ENCODE measurements around the gene POU2F3. TPM values are rescaled to one million over a fixed set of nuclear protein-coding genes. Genes with fewer than 3 reads are reported as not detected.

The POU2F3 gene
- total RNA-seq, 2 donors from 2014 or later, result 1.5 to 6.1 TPM

DNA sequence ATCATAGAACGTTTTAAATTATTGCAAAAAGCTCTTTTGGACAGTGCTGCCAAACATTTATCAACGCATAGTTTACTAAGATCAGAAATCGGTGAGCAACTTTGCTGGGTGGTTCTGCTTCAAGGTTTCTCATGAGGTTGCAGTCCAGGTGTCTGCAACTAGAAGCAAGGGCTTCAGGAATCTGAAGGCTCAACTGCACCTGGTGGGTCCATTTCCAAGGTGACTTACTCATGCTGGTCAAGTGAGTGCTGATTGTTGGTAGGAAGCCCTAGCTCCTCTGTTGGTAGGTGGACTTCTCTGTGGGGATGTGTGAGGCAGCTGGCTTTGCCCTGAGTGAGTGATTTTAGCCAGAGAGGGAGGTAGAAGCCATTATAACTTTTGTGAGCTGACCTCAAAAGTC lies 118.8 kb downstream of the POU2F3 start:
- Histone ChIP-seq H3K4me3 (no peak overlapping the region), H3K27ac (no peak overlapping the region), H3K27me3 (replicated peaks; ENCODE audit: insufficient read depth) (no peaks in the 10 kb centered on the region), H3K36me3 (no peaks in the 10 kb centered on the region), H3K9me3 (no peaks in the 10 kb centered on the region), H3K4me1 (replicated peaks) (no peaks in the 10 kb centered on the region)
- no peak for DNase-seq (ENCODE audit: low spot score)
- 98% methylated on average over 3 of the region's 3 CpGs for WGBS
- no peak for TF ChIP-seq POLR2A (IDR thresholded peaks at IDR 0.05)
- TF ChIP-seq, protein P1, sequence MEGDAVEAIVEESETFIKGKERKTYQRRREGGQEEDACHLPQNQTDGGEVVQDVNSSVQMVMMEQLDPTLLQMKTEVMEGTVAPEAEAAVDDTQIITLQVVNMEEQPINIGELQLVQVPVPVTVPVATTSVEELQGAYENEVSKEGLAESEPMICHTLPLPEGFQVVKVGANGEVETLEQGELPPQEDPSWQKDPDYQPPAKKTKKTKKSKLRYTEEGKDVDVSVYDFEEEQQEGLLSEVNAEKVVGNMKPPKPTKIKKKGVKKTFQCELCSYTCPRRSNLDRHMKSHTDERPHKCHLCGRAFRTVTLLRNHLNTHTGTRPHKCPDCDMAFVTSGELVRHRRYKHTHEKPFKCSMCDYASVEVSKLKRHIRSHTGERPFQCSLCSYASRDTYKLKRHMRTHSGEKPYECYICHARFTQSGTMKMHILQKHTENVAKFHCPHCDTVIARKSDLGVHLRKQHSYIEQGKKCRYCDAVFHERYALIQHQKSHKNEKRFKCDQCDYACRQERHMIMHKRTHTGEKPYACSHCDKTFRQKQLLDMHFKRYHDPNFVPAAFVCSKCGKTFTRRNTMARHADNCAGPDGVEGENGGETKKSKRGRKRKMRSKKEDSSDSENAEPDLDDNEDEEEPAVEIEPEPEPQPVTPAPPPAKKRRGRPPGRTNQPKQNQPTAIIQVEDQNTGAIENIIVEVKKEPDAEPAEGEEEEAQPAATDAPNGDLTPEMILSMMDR (IDR thresholded peaks at IDR 0.05), result no peak
- no peak for TF ChIP-seq POLR2AphosphoS5 (IDR thresholded peaks at IDR 0.05)
- intact Hi-C loops (cut with DNase I), result no loop called here

DNA sequence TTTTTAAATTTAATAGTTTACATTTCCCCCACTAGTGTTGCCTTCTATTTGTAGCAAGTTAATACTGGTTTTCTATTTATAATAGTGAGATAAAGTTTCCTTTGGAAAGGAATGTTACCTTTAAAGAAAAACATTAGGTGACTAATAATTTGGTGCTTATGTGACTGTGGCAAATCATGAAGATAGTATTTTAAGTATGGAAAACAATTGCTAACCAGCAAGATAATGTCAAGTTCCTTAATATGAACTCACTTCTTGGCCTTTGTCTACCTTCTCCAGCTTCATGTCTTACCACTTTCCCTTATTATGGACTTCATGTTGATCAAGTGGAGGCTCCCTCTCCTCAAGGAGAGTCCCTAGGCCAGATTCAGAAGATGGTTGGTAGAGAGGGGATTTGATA lies 123.5 kb downstream of the POU2F3 start:
- no peak for DNase-seq (ENCODE audit: low spot score)

DNA sequence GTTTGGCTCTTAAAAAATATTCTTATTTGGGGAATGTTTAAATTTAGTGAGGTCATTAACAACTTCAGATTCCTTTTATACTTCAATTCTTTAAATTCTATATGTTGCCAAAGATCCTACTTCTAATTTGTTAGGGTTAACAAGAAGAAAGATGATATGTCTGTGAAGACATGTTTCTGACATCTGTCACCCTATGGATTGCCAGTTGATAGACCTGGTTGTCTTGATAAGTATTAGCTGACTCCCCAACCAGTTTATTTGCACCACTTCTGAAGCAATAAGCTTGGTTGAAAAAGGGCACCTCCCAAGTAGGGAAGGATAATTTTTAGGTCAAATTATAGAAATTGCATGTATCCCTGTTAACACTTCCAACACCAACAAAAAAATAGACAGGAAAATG lies 125.6 kb downstream of the POU2F3 start:
- TF ChIP-seq, protein P1 (IDR thresholded peaks at IDR 0.05), result no peak
- H3K27me3 ChIP-seq (replicated peaks; ENCODE audit: insufficient read depth), result no peaks in the 10 kb centered on the region
- H3K27ac ChIP-seq, result no peak overlapping the region
- no peak overlapping the region for H3K4me3 ChIP-seq
- no peaks in the 10 kb centered on the region for H3K9me3 ChIP-seq
- H3K36me3 ChIP-seq, result no peaks in the 10 kb centered on the region
- intact Hi-C loops (cut with DNase I), result no loop called here
- H3K4me1 ChIP-seq (replicated peaks), result no peaks in the 10 kb centered on the region
- DNase-seq (ENCODE audit: low spot score), result no peak

More for the DNA sequence above, 123.5 kb downstream of the POU2F3 start:
- Histone ChIP-seq H3K27ac (no peak overlapping the region), H3K36me3 (no peaks in the 10 kb centered on the region), H3K27me3 (replicated peaks; ENCODE audit: insufficient read depth) (no peaks in the 10 kb centered on the region), H3K9me3 (no peaks in the 10 kb centered on the region), H3K4me1 (replicated peaks) (no peaks in the 10 kb centered on the region), H3K4me3 (no peak overlapping the region)
- intact Hi-C loops (cut with DNase I), result no loop called here
- no peak for TF ChIP-seq POLR2A (IDR thresholded peaks at IDR 0.05)
- TF ChIP-seq, protein P1 (IDR thresholded peaks at IDR 0.05), result no peak
- TF ChIP-seq POLR2AphosphoS5 (IDR thresholded peaks at IDR 0.05), result no peak

Small RNAs within 50 kb of the gene (small RNA-seq; reads per million reads assigned to genes)
- 105 to 138 reads per million in 2 donors for gene RF00100

Other genes with a start within 250 kb of the POU2F3 start
- 100 to 1,000 TPM in 1 of 2 donors, 10 to 100 TPM in 1; 73.7 to 126 TPM for gene TRIM29, start 102.0 kb upstream of the POU2F3 start, total RNA-seq
- gene OAF, start 29.1 kb upstream of the POU2F3 start, total RNA-seq, result 10 to 100 TPM; 14.5 to 17.4 TPM
- gene TLCD5, start 85.2 kb downstream of the POU2F3 start, total RNA-seq, result 10 to 100 TPM in 1 of 2 donors, 1 to 10 TPM in 1; 7.8 to 10.6 TPM
- 10 to 100 TPM; 86.2 to 96.5 TPM for gene ARHGEF12, start 96.3 kb downstream of the POU2F3 start, total RNA-seq